ENCODE data around the gene ECT2L. TPM values are rescaled to one million over a fixed set of nuclear protein-coding genes. Genes with fewer than 3 reads are reported as not detected.
"Not testable (repeated sequence)": the region's sequence is repeated elsewhere in the genome, so short reads cannot be mapped to it uniquely, and the experiment has no call there.

ECT2L gene
- total RNA-seq, 4 donors from 2014 or later, result 0.13 to 0.56 (median 0.23) TPM; not detected in 1

DNA sequence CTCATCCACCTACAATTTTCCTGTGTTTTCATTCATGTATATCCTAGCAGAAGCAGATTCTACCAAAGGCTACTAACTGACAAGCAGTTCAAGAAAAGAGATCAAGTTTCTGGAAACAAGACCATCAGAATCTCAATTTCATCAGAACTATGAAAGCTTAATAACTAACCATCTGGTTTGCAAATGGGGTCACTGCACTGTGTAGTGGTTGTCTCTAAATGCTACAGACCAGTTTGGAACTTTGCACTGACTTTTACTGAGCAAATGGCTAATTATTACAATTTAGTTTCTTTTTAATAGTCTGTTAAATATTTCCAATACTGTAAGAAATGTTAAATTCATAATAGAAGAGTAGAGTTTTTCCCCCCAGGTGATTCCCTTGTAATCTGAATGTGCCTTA, 127.7 kb downstream of the ECT2L start:
- Histone ChIP-seq H3K27ac (no peak overlapping the region), H3K9me3 (no peaks in the 10 kb centered on the region), H3K27me3 (no peaks in the 10 kb centered on the region), H3K4me1 (no peaks in the 10 kb centered on the region), H3K4me3 (no peak overlapping the region), H3K36me3 (peaks cover 40% of the 10 kb centered on the region)
- TF ChIP-seq POLR2A (IDR thresholded peaks at IDR 0.05), result no peak
- DNase-seq (ENCODE audit: low spot score in 2 of 2), result no peak

DNA sequence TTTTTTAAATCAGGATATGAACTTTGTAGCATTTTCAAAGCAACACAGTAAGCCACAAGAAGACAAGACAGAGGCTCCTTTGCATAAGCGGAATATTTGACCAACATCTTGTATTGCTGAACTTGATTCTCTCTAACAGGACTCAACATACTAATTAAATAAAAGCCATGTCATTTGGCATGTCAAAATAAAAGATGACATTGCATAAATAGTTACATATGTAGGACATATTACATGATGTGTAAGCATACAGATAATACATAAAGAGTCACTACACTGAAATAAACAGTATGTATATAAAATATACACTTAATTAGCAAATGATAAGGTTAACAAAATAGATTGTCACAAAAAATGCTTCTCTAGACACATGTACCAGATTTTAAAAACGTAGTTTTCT, 129.9 kb downstream of the ECT2L start:
- TF ChIP-seq, protein P1, sequence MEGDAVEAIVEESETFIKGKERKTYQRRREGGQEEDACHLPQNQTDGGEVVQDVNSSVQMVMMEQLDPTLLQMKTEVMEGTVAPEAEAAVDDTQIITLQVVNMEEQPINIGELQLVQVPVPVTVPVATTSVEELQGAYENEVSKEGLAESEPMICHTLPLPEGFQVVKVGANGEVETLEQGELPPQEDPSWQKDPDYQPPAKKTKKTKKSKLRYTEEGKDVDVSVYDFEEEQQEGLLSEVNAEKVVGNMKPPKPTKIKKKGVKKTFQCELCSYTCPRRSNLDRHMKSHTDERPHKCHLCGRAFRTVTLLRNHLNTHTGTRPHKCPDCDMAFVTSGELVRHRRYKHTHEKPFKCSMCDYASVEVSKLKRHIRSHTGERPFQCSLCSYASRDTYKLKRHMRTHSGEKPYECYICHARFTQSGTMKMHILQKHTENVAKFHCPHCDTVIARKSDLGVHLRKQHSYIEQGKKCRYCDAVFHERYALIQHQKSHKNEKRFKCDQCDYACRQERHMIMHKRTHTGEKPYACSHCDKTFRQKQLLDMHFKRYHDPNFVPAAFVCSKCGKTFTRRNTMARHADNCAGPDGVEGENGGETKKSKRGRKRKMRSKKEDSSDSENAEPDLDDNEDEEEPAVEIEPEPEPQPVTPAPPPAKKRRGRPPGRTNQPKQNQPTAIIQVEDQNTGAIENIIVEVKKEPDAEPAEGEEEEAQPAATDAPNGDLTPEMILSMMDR (IDR thresholded peaks at IDR 0.05), result no peak
- no peak for TF ChIP-seq EP300 (IDR thresholded peaks at IDR 0.05)
- TF ChIP-seq POLR2A (IDR thresholded peaks at IDR 0.05), result no peak
- TF ChIP-seq POLR2AphosphoS5 (IDR thresholded peaks at IDR 0.05), result no peak
- DNase-seq (ENCODE audit: low spot score in 2 of 2), result no peak
- no peak overlapping the region for H3K4me3 ChIP-seq
- no peak overlapping the region for H3K27ac ChIP-seq
- H3K9me3 ChIP-seq, result no peaks in the 10 kb centered on the region
- H3K4me1 ChIP-seq, result no peaks in the 10 kb centered on the region
- 94% methylated on average over 2 of the region's 2 CpGs for WGBS
- peaks cover 37% of the 10 kb centered on the region for H3K36me3 ChIP-seq
- no peaks in the 10 kb centered on the region for H3K27me3 ChIP-seq

DNA sequence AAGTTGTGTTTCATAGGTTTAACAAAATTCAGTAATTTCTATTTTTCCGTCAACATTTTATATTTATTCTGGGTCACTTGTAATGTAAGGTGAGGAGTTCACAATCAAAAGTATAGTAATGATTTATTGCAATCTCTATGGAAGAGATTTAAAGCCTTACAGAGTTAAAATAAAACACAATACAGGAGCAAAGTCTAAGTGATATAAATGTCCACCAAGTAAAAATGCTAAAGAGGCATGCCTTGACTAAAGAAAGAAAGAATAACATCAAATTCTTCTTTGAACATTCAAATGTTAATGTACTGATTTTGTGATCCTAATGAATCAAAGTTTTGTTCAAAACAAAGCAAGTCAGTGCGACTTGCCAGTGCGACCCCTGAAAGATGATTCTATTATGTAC, 130.7 kb downstream of the ECT2L start:
- Histone ChIP-seq H3K27me3 (no peaks in the 10 kb centered on the region), H3K27ac (no peak overlapping the region), H3K36me3 (peaks cover 34% of the 10 kb centered on the region), H3K4me1 (no peaks in the 10 kb centered on the region), H3K4me3 (no peak overlapping the region), H3K9me3 (no peaks in the 10 kb centered on the region)
- DNase-seq (ENCODE audit: low spot score in 2 of 2), result no peak
- TF ChIP-seq POLR2A (IDR thresholded peaks at IDR 0.05), result no peak
- no peak for TF ChIP-seq POLR2AphosphoS5 (IDR thresholded peaks at IDR 0.05)
- TF ChIP-seq EP300 (IDR thresholded peaks at IDR 0.05), result no peak
- TF ChIP-seq, protein P1 (IDR thresholded peaks at IDR 0.05), result no peak
- WGBS, result 91% methylated on average over 3 of the region's 3 CpGs

- H3K27ac ChIP-seq, result no peak overlapping the region
- 80% methylated on average over 1 of the region's 1 CpG for WGBS
These were observed 135.8 kb downstream of the ECT2L start for GRCh38 chr6:138931660-138932059.

GRCh38 chr6:138936873-138937272, 141.0 kb downstream of the ECT2L start:
- not testable (repeated sequence) for H3K9me3 ChIP-seq; H3K27ac ChIP-seq; H3K4me3 ChIP-seq; H3K4me1 ChIP-seq; H3K27me3 ChIP-seq; DNase-seq (ENCODE audit: low spot score in 2 of 2)
- WGBS, result 95% methylated on average over 1 of the region's 1 CpG
- H3K36me3 ChIP-seq, result peaks cover 33% of the 10 kb centered on the region

More at GRCh38 chr6:138931660-138932059, 135.8 kb downstream of the ECT2L start:
- H3K9me3 ChIP-seq, result no peaks in the 10 kb centered on the region
- no peak overlapping the region for H3K4me3 ChIP-seq
- no peak for DNase-seq (ENCODE audit: low spot score in 2 of 2)
- H3K36me3 ChIP-seq, result peaks cover 32% of the 10 kb centered on the region
- no peaks in the 10 kb centered on the region for H3K27me3 ChIP-seq
- H3K4me1 ChIP-seq, result no peaks in the 10 kb centered on the region
- TF ChIP-seq, protein P1 (IDR thresholded peaks at IDR 0.05), result no peak

DNA sequence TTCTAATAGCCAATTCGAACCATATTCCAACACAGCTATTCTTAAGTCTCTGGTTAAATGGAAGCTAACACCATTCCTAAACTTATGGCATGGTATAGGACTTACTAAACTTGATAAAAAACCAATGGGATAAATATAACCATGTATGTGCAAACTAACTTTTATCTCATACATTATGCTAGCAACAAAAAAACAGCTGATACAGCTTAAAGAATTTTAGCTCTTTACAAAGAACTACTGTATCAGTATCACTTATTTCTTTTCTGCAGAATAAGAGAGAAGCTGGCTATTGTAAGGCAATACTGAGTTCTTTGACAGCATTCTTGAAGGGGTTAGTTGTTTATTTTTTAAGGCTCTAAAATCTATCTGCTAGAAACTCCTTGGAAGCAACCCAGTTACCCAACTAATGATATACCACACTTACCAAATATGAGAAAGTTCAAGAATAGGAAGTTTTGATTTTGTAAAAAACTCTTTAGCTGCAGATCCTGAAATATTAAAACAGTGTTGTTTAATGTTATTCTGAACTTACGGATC, 147.3 kb downstream of the ECT2L start:
- H3K27ac ChIP-seq, result no peak overlapping the region
- DNase-seq (ENCODE audit: low spot score in 2 of 2), result no peak
- no peaks in the 10 kb centered on the region for H3K9me3 ChIP-seq
- no peak overlapping the region for H3K4me3 ChIP-seq
- H3K27me3 ChIP-seq, result no peaks in the 10 kb centered on the region
- WGBS, result 94% methylated on average over 2 of the region's 2 CpGs
- H3K4me1 ChIP-seq, result peaks cover 6% of the 10 kb centered on the region
- TF ChIP-seq POLR2AphosphoS5 (IDR thresholded peaks at IDR 0.05) (no peak), POLR2A (IDR thresholded peaks at IDR 0.05) (no peak), EP300 (IDR thresholded peaks at IDR 0.05) (no peak)
- TF ChIP-seq, protein P1 (IDR thresholded peaks at IDR 0.05), result no peak
- peaks cover 41% of the 10 kb centered on the region for H3K36me3 ChIP-seq

Measured in suprapubic skin (tissue), 4 donors.